ENCODE data around the gene RHBDL2. TPM values are rescaled to one million over a fixed set of nuclear protein-coding genes. Genes with fewer than 3 reads are reported as not detected.

RHBDL2 gene
- total RNA-seq, 2 donors from 2014 or later = not detected

GRCh38 chr1:38923607-38924006, 18.0 kb downstream of the RHBDL2 start:
- Histone ChIP-seq H3K36me3 (ENCODE audit: control insufficient read depth, insufficient read depth, low read length) (no peaks in the 10 kb centered on the region), H3K4me3 (ENCODE audit: low read length) (no peak overlapping the region), H3K27ac (ENCODE audit: low read depth, low read length) (no peak overlapping the region), H3K4me1 (ENCODE audit: control insufficient read depth, insufficient read depth, low read length) (no peaks in the 10 kb centered on the region), H3K9ac (ENCODE audit: extremely low read depth, low read length, poor library complexity, severe bottlenecking) (no peak overlapping the region), H3K27me3 (ENCODE audit: control insufficient read depth, insufficient read depth, low read length, poor library complexity, severe bottlenecking) (peaks cover 7% of the 10 kb centered on the region), H3K9me3 (ENCODE audit: control insufficient read depth, low read length) (no peaks in the 10 kb centered on the region)
- no peak for TF ChIP-seq CTCF (conservative IDR thresholded peaks at IDR 0.05)
- Mint-ChIP-seq H3K9me3 (peaks cover 1% of the 10 kb centered on the region), H3K4me1 (no peaks in the 10 kb centered on the region), H3K36me3 (ENCODE audit: low read depth) (no peaks in the 10 kb centered on the region), H3K27me3 (ENCODE audit: insufficient read depth) (peaks cover 8% of the 10 kb centered on the region), H3K4me3 (no peak overlapping the region), H3K27ac (no peak overlapping the region)
- WGBS, 2 experiments (ENCODE audit: insufficient coverage in 1 of 2, insufficient read length in 1 of 2) = 91 to 100% methylated on average over 1 to 3 of the region's 3 CpGs
- DNase-seq = no peak

GRCh38 chr1:38919130-38919529, 22.5 kb downstream of the RHBDL2 start:
- TF ChIP-seq CTCF (conservative IDR thresholded peaks at IDR 0.05) = no peak
- peaks cover 33% of the 10 kb centered on the region for H3K27me3 ChIP-seq (ENCODE audit: control insufficient read depth, insufficient read depth, low read length, poor library complexity, severe bottlenecking)
- Mint-ChIP-seq H3K9me3 (peaks cover 1% of the 10 kb centered on the region), H3K4me3 (no peak overlapping the region), H3K36me3 (ENCODE audit: low read depth) (no peaks in the 10 kb centered on the region), H3K27me3 (ENCODE audit: insufficient read depth) (peaks cover 23% of the 10 kb centered on the region), H3K27ac (no peak overlapping the region), H3K4me1 (no peaks in the 10 kb centered on the region)
- no peaks in the 10 kb centered on the region for H3K9me3 ChIP-seq (ENCODE audit: control insufficient read depth, low read length)
- no peaks in the 10 kb centered on the region for H3K36me3 ChIP-seq (ENCODE audit: control insufficient read depth, insufficient read depth, low read length)
- no peak overlapping the region for H3K9ac ChIP-seq (ENCODE audit: extremely low read depth, low read length, poor library complexity, severe bottlenecking)
- H3K4me3 ChIP-seq (ENCODE audit: low read length) = no peak overlapping the region
- 69% methylated on average over 3 of the region's 3 CpGs; no CpG with 5 or more reads in 1 of the 2 experiments for WGBS, 2 experiments (ENCODE audit: insufficient coverage in 1 of 2, insufficient read length in 1 of 2)
- no peaks in the 10 kb centered on the region for H3K4me1 ChIP-seq (ENCODE audit: control insufficient read depth, insufficient read depth, low read length)
- DNase-seq = no peak
- no peak overlapping the region for H3K27ac ChIP-seq (ENCODE audit: low read depth, low read length)

GRCh38 chr1:38918568-38918967, 23.1 kb downstream of the RHBDL2 start:
- Histone ChIP-seq H3K27ac (ENCODE audit: low read depth, low read length) (no peak overlapping the region), H3K9me3 (ENCODE audit: control insufficient read depth, low read length) (no peaks in the 10 kb centered on the region), H3K36me3 (ENCODE audit: control insufficient read depth, insufficient read depth, low read length) (no peaks in the 10 kb centered on the region), H3K27me3 (ENCODE audit: control insufficient read depth, insufficient read depth, low read length, poor library complexity, severe bottlenecking) (peaks cover 33% of the 10 kb centered on the region), H3K9ac (ENCODE audit: extremely low read depth, low read length, poor library complexity, severe bottlenecking) (no peak overlapping the region), H3K4me1 (ENCODE audit: control insufficient read depth, insufficient read depth, low read length) (no peaks in the 10 kb centered on the region), H3K4me3 (ENCODE audit: low read length) (no peak overlapping the region)
- Mint-ChIP-seq H3K4me1 (no peaks in the 10 kb centered on the region), H3K4me3 (no peak overlapping the region), H3K27me3 (ENCODE audit: insufficient read depth) (peaks cover 24% of the 10 kb centered on the region), H3K27ac (no peak overlapping the region), H3K36me3 (ENCODE audit: low read depth) (no peaks in the 10 kb centered on the region), H3K9me3 (peaks cover 1% of the 10 kb centered on the region)
- no peak for TF ChIP-seq CTCF (conservative IDR thresholded peaks at IDR 0.05)
- 84 to 100% methylated on average over 3 to 5 of the region's 5 CpGs for WGBS, 2 experiments (ENCODE audit: insufficient coverage in 1 of 2, insufficient read length in 1 of 2)
- DNase-seq = no peak

Data from endodermal cell (in vitro differentiated cells).